Measurements from ENCODE around the gene IQGAP3. TPM values are rescaled to one million over a fixed set of nuclear protein-coding genes. Genes with fewer than 3 reads are reported as not detected.

Gene IQGAP3
- total RNA-seq, 2 experiments from 2014 or later: not detected

DNA sequence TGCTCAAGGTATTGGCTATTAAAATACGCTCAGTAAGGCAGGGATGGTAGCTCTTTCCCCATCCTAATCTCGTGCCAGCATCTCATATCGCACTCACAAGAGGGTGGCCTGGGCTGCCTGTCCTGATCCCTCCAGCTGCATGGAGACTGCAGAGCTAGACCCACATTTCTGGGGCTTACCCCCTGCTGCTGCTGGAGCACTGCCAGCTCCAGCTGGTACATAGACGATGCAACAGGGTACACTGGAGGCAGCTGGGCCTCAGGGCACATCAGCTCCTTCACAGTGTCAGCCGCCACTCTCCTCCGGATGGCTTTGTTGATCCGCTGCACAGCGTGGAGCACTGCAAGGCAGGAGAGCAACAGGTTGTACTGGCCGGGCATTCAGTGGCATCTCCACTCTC lies 16.0 kb downstream of the IQGAP3 start:
- CTCF ChIA-PET: no interaction called here
- no peak overlapping the region for H3K4me3 ChIP-seq (ENCODE audit: low read length)
- ATAC-seq (ENCODE audit: poor library complexity): no peak
- TF ChIP-seq, protein P1, sequence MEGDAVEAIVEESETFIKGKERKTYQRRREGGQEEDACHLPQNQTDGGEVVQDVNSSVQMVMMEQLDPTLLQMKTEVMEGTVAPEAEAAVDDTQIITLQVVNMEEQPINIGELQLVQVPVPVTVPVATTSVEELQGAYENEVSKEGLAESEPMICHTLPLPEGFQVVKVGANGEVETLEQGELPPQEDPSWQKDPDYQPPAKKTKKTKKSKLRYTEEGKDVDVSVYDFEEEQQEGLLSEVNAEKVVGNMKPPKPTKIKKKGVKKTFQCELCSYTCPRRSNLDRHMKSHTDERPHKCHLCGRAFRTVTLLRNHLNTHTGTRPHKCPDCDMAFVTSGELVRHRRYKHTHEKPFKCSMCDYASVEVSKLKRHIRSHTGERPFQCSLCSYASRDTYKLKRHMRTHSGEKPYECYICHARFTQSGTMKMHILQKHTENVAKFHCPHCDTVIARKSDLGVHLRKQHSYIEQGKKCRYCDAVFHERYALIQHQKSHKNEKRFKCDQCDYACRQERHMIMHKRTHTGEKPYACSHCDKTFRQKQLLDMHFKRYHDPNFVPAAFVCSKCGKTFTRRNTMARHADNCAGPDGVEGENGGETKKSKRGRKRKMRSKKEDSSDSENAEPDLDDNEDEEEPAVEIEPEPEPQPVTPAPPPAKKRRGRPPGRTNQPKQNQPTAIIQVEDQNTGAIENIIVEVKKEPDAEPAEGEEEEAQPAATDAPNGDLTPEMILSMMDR (IDR thresholded peaks at IDR 0.05): no peak
- no peaks in the 10 kb centered on the region for H3K27me3 ChIP-seq (ENCODE audit: control insufficient read depth in 1 of 2, insufficient read depth in 2 of 2, low read length in 2 of 2)
- H3K4me1 Mint-ChIP-seq (ENCODE audit: low read depth): no peaks in the 10 kb centered on the region
- POLR2A ChIA-PET: interaction anchor here (0.8 to 1.7 kb wide), 3 partner anchors 15 to 55 kb away, joined by 3 to 5 read pairs (median 3); no protein-coding TSS in a partner anchor
- no peak overlapping the region for H3K4me3 Mint-ChIP-seq
- no peaks in the 10 kb centered on the region for H3K27me3 Mint-ChIP-seq
- intact Hi-C loops (cut with DNase I, micrococcal nuclease): no loop called here
- H3K9me3 Mint-ChIP-seq: no peaks in the 10 kb centered on the region
- H3K27ac Mint-ChIP-seq: no peak overlapping the region
- no peaks in the 10 kb centered on the region for H3K4me1 ChIP-seq (ENCODE audit: insufficient read depth, low read length)
- H3K36me3 Mint-ChIP-seq (ENCODE audit: low read depth): no peaks in the 10 kb centered on the region
- DNase-seq: no peak
- H3K27ac ChIP-seq (ENCODE audit: low read depth in 1 of 2, low read length in 2 of 2): no peak overlapping the region
- no peaks in the 10 kb centered on the region for H3K36me3 ChIP-seq (ENCODE audit: insufficient read depth, low read length)
- H3K9me3 ChIP-seq (ENCODE audit: control insufficient read depth in 1 of 2, insufficient read depth in 1 of 2, low read length in 2 of 2): no peaks in the 10 kb centered on the region

DNA sequence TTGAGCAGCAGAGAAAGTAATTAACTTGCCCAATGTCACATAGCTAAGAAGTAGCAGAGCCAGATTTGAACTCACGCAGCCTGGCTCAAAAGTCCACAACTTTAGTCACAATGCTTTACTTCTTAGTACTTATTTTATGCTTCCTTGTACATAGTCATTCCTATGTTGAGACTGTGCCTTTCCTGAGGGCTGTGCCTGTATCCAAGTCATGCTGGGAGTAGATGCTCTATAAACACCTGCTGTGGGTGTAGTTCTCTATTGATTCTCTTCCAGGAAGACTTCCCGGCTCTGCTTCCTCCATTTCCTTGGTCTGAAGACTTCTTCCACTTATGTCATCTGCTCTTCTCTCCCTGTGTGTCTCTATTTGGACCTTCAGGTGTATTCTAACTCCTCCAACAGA lies 16.6 kb downstream of the IQGAP3 start:
- TF ChIP-seq, protein P1 (IDR thresholded peaks at IDR 0.05): no peak
- H3K27me3 Mint-ChIP-seq: no peaks in the 10 kb centered on the region
- H3K4me3 Mint-ChIP-seq: no peak overlapping the region
- ATAC-seq (ENCODE audit: poor library complexity) (no peak), DNase-seq (no peak)
- H3K4me1 Mint-ChIP-seq (ENCODE audit: low read depth): no peaks in the 10 kb centered on the region
- POLR2A ChIA-PET: interaction anchor here (0.8 to 1.7 kb wide), 3 partner anchors 16 to 55 kb away, joined by 3 to 5 read pairs (median 3); no protein-coding TSS in a partner anchor
- no peaks in the 10 kb centered on the region for H3K27me3 ChIP-seq (ENCODE audit: control insufficient read depth in 1 of 2, insufficient read depth in 2 of 2, low read length in 2 of 2)
- H3K36me3 ChIP-seq (ENCODE audit: insufficient read depth, low read length): no peaks in the 10 kb centered on the region
- H3K27ac Mint-ChIP-seq: no peak overlapping the region
- no peaks in the 10 kb centered on the region for H3K9me3 ChIP-seq (ENCODE audit: control insufficient read depth in 1 of 2, insufficient read depth in 1 of 2, low read length in 2 of 2)
- no peaks in the 10 kb centered on the region for H3K9me3 Mint-ChIP-seq
- no peak overlapping the region for H3K4me3 ChIP-seq (ENCODE audit: low read length)
- no peaks in the 10 kb centered on the region for H3K4me1 ChIP-seq (ENCODE audit: insufficient read depth, low read length)
- CTCF ChIA-PET: no interaction called here
- intact Hi-C loops (cut with DNase I, micrococcal nuclease): no loop called here
- no peak overlapping the region for H3K27ac ChIP-seq (ENCODE audit: low read depth in 1 of 2, low read length in 2 of 2)
- H3K36me3 Mint-ChIP-seq (ENCODE audit: low read depth): no peaks in the 10 kb centered on the region

DNA sequence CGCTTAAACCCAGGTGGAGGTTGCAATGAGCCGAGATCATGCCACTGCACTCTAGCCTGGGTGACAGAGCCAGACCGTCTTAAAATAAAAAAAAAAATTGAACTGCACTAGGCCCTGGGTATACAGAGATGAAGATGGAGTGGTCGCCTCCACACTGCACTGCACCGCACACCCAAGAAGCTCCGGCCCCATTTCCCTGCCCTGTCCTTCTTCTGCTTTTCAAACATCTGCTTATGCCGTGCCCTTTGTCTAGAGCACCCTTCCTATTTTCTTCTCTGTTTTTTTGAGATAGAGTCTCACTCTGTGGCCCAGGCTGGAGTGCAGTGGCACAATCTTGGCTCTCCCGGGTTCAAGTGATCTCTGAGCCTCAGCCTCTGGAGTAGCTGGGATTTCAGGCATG lies 17.4 kb downstream of the IQGAP3 start:
- no peaks in the 10 kb centered on the region for H3K4me1 Mint-ChIP-seq (ENCODE audit: low read depth)
- no peaks in the 10 kb centered on the region for H3K36me3 ChIP-seq (ENCODE audit: insufficient read depth, low read length)
- H3K4me3 Mint-ChIP-seq: no peak overlapping the region
- H3K27me3 Mint-ChIP-seq: no peaks in the 10 kb centered on the region
- ChIA-PET CTCF (interaction anchor here (1.1 kb wide), 1 partner anchor 74 kb away, joined by 4 read pairs; no protein-coding TSS in a partner anchor), POLR2A (interaction anchor here (1.3 to 1.7 kb wide), 2 partner anchors 17 to 54 kb away, joined by 3 to 5 read pairs; no protein-coding TSS in a partner anchor)
- H3K9me3 ChIP-seq (ENCODE audit: control insufficient read depth in 1 of 2, insufficient read depth in 1 of 2, low read length in 2 of 2): no peaks in the 10 kb centered on the region
- H3K27ac ChIP-seq (ENCODE audit: low read depth in 1 of 2, low read length in 2 of 2): no peak overlapping the region
- no peak for DNase-seq
- TF ChIP-seq, protein P1 (IDR thresholded peaks at IDR 0.05): no peak
- no peaks in the 10 kb centered on the region for H3K36me3 Mint-ChIP-seq (ENCODE audit: low read depth)
- no peaks in the 10 kb centered on the region for H3K9me3 Mint-ChIP-seq
- no peaks in the 10 kb centered on the region for H3K27me3 ChIP-seq (ENCODE audit: control insufficient read depth in 1 of 2, insufficient read depth in 2 of 2, low read length in 2 of 2)
- no peaks in the 10 kb centered on the region for H3K4me1 ChIP-seq (ENCODE audit: insufficient read depth, low read length)
- H3K27ac Mint-ChIP-seq: no peak overlapping the region
- no peak for ATAC-seq (ENCODE audit: poor library complexity)
- intact Hi-C loops (cut with DNase I, micrococcal nuclease): no loop called here
- H3K4me3 ChIP-seq (ENCODE audit: low read length): no peak overlapping the region

All from CD4-positive, alpha-beta T cell (primary cell).